ENCODE results near the gene LGALSL.

LGALSL gene

DNA sequence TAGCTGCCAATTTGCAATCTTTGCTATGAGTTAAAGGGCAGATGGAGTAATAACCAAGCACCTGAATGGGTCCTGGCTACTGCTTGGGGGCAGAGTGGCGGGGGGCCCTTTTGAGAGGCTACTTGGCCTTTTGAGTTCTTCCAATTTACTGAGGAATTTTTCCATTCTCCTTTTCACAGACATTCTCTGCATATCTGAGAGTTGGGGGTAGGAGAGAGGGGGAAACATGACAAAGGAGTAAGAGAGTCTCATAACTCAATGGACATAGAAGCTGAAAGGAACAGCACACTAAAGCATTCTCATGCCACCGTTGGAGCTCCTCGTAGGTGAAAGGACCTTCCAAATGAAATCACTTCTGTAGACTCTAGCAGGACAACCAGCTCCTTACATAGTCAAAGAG lies 16.1 kb downstream of the LGALSL start:
- TF ChIP-seq, protein P1, sequence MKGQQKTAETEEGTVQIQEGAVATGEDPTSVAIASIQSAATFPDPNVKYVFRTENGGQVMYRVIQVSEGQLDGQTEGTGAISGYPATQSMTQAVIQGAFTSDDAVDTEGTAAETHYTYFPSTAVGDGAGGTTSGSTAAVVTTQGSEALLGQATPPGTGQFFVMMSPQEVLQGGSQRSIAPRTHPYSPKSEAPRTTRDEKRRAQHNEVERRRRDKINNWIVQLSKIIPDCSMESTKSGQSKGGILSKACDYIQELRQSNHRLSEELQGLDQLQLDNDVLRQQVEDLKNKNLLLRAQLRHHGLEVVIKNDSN (IDR thresholded peaks at IDR 0.05): no peak
- no peak for TF ChIP-seq YY1 (IDR thresholded peaks at IDR 0.05; ENCODE audit: low read depth)
- TF ChIP-seq EGR1 (IDR thresholded peaks at IDR 0.05): no peak
- TF ChIP-seq FOXM1 (IDR thresholded peaks at IDR 0.05; ENCODE audit: borderline replicate concordance, low read depth): no peak
- TF ChIP-seq NFIC (IDR thresholded peaks at IDR 0.05): no peak
- TF ChIP-seq TEAD4 (IDR thresholded peaks at IDR 0.05): no peak
- TF ChIP-seq TAF1 (IDR thresholded peaks at IDR 0.05; ENCODE audit: low read depth): no peak
- no peak for TF ChIP-seq ZBTB7A (IDR thresholded peaks at IDR 0.05; ENCODE audit: low read depth)
- no peak for TF ChIP-seq EP300 (IDR thresholded peaks at IDR 0.05; ENCODE audit: borderline replicate concordance)
- no peak for TF ChIP-seq CEBPB (IDR thresholded peaks at IDR 0.05)
- TF ChIP-seq TCF12 (IDR thresholded peaks at IDR 0.05; ENCODE audit: low read depth): no peak
- no peak for TF ChIP-seq MAX (IDR thresholded peaks at IDR 0.05)
- TF ChIP-seq, protein P2, sequence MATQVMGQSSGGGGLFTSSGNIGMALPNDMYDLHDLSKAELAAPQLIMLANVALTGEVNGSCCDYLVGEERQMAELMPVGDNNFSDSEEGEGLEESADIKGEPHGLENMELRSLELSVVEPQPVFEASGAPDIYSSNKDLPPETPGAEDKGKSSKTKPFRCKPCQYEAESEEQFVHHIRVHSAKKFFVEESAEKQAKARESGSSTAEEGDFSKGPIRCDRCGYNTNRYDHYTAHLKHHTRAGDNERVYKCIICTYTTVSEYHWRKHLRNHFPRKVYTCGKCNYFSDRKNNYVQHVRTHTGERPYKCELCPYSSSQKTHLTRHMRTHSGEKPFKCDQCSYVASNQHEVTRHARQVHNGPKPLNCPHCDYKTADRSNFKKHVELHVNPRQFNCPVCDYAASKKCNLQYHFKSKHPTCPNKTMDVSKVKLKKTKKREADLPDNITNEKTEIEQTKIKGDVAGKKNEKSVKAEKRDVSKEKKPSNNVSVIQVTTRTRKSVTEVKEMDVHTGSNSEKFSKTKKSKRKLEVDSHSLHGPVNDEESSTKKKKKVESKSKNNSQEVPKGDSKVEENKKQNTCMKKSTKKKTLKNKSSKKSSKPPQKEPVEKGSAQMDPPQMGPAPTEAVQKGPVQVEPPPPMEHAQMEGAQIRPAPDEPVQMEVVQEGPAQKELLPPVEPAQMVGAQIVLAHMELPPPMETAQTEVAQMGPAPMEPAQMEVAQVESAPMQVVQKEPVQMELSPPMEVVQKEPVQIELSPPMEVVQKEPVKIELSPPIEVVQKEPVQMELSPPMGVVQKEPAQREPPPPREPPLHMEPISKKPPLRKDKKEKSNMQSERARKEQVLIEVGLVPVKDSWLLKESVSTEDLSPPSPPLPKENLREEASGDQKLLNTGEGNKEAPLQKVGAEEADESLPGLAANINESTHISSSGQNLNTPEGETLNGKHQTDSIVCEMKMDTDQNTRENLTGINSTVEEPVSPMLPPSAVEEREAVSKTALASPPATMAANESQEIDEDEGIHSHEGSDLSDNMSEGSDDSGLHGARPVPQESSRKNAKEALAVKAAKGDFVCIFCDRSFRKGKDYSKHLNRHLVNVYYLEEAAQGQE (IDR thresholded peaks at IDR 0.05; ENCODE audit: low read depth): no peak
- no peak for TF ChIP-seq RAD21 (IDR thresholded peaks at IDR 0.05; ENCODE audit: low read depth)

- TF ChIP-seq TCF12 (IDR thresholded peaks at IDR 0.05; ENCODE audit: low read depth): no peak
- TF ChIP-seq RAD21 (IDR thresholded peaks at IDR 0.05; ENCODE audit: low read depth): no peak
- no peak for TF ChIP-seq YY1 (IDR thresholded peaks at IDR 0.05; ENCODE audit: low read depth)
- no peak for TF ChIP-seq CEBPB (IDR thresholded peaks at IDR 0.05)
Observed at GRCh38 chr2:64470766-64471295, 16.9 kb downstream of the LGALSL start.

DNA sequence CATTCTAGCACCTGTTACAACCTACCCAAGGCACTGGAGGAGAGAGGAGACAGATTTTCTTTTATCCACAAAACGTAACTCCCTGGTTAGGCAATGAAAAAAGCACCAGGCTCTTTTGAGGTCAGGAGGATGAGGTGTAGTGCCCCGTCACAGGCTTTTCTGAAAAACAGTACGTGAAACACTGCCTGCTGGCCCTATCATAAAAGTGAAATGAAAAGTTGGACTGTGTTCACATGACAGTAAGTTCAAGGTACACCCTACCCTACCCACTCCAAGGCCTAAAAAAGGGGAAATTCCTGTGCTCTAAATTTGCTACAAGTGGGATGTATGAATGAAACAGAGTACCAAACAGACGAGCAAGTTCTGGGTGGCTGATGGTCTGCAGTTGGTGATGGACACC lies 17.6 kb downstream of the LGALSL start:
- TF ChIP-seq ZBTB7A (IDR thresholded peaks at IDR 0.05; ENCODE audit: low read depth): no peak
- no peak for TF ChIP-seq MAX (IDR thresholded peaks at IDR 0.05)
- TF ChIP-seq CEBPB (IDR thresholded peaks at IDR 0.05): no peak
- TF ChIP-seq EGR1 (IDR thresholded peaks at IDR 0.05): no peak
- TF ChIP-seq FOXM1 (IDR thresholded peaks at IDR 0.05; ENCODE audit: borderline replicate concordance, low read depth): no peak
- no peak for TF ChIP-seq TEAD4 (IDR thresholded peaks at IDR 0.05)
- TF ChIP-seq RAD21 (IDR thresholded peaks at IDR 0.05; ENCODE audit: low read depth): no peak
- no peak for TF ChIP-seq TCF12 (IDR thresholded peaks at IDR 0.05; ENCODE audit: low read depth)
- no peak for TF ChIP-seq CREB1 (IDR thresholded peaks at IDR 0.05; ENCODE audit: low read depth)
- no peak for TF ChIP-seq NFIC (IDR thresholded peaks at IDR 0.05)
- TF ChIP-seq YY1 (IDR thresholded peaks at IDR 0.05; ENCODE audit: low read depth): no peak
- TF ChIP-seq EP300 (IDR thresholded peaks at IDR 0.05; ENCODE audit: borderline replicate concordance): no peak
- TF ChIP-seq, protein P1 (IDR thresholded peaks at IDR 0.05): no peak
- TF ChIP-seq, protein P2 (IDR thresholded peaks at IDR 0.05; ENCODE audit: low read depth): no peak
- no peak for TF ChIP-seq TAF1 (IDR thresholded peaks at IDR 0.05; ENCODE audit: low read depth)

GRCh38 chr2:64472881-64473280 lies 18.9 kb downstream of the LGALSL start:
- TF ChIP-seq CREB1 (IDR thresholded peaks at IDR 0.05; ENCODE audit: low read depth) (no peak), TAF1 (IDR thresholded peaks at IDR 0.05; ENCODE audit: low read depth) (no peak), CEBPB (IDR thresholded peaks at IDR 0.05) (no peak), MAX (IDR thresholded peaks at IDR 0.05) (no peak), ZBTB7A (IDR thresholded peaks at IDR 0.05; ENCODE audit: low read depth) (no peak), EGR1 (IDR thresholded peaks at IDR 0.05) (no peak), EP300 (IDR thresholded peaks at IDR 0.05; ENCODE audit: borderline replicate concordance) (no peak), NFIC (IDR thresholded peaks at IDR 0.05) (no peak), FOXM1 (IDR thresholded peaks at IDR 0.05; ENCODE audit: borderline replicate concordance, low read depth) (no peak), TEAD4 (IDR thresholded peaks at IDR 0.05) (no peak)
- TF ChIP-seq, protein P2 (IDR thresholded peaks at IDR 0.05; ENCODE audit: low read depth): no peak
- TF ChIP-seq, protein P1 (IDR thresholded peaks at IDR 0.05): no peak

Data from Ishikawa (cell line).